Measurements from ENCODE around the gene SEPTIN10.
"Not testable (repeated sequence)": the region's sequence is repeated elsewhere in the genome, so short reads cannot be mapped to it uniquely, and the experiment has no call there.

Gene SEPTIN10

GRCh38 chr2:109613922-109614714 is at the start of gene SEPTIN10, which contains the start of gene SOWAHC:
SEPTIN10 (minus strand) TSS chr2:109613966; CDS start chr2:109613827, 139 bp downstream.
SOWAHC (plus strand) TSS chr2:109614364; CDS start chr2:109614490, 126 bp downstream.
- peak; percentile 12 to 31 for DNase-seq

GRCh38 chr2:109662889-109663288 is 49.1 kb upstream of the SEPTIN10 start:
- DNase-seq: no peak

GRCh38 chr2:109660046-109660860 is 46.5 kb upstream of the SEPTIN10 start:
- DNase-seq: no peak

DNA sequence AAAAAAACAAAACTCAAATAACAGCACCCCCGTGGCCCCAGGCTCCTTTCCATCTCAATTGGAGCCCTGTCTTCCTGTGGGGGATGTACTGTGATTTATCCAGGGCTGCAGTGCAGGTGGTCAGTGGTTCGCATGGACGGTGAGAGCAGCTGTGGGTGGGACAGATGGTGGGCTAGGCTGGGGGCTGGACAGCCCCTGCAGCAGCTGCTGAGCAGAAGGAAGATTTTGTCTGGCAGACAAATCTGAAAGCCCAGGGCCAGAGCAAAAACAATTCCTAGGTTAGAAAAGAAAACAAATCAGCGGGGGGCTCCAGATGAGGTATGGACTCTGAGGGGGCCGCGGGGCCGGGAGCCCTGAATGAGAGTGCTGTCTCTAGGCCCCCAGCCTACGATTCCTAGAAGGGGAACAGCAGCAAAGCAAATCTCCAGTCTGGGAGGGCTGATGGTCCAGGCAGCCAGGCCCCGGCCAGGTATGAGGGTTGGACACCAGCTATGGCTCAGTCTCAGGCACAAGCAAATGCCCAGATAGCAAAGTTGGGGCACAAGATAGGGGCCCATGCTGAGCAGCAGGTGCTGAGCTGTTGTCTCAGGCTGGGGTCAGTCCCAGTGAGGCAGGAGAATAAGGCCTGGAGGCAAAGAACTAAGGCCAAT is 45.8 kb upstream of the SEPTIN10 start:
- no peak for DNase-seq

- DNase-seq: no peak
These were observed 41.5 kb upstream of the SEPTIN10 start for GRCh38 chr2:109655287-109655686.

DNA sequence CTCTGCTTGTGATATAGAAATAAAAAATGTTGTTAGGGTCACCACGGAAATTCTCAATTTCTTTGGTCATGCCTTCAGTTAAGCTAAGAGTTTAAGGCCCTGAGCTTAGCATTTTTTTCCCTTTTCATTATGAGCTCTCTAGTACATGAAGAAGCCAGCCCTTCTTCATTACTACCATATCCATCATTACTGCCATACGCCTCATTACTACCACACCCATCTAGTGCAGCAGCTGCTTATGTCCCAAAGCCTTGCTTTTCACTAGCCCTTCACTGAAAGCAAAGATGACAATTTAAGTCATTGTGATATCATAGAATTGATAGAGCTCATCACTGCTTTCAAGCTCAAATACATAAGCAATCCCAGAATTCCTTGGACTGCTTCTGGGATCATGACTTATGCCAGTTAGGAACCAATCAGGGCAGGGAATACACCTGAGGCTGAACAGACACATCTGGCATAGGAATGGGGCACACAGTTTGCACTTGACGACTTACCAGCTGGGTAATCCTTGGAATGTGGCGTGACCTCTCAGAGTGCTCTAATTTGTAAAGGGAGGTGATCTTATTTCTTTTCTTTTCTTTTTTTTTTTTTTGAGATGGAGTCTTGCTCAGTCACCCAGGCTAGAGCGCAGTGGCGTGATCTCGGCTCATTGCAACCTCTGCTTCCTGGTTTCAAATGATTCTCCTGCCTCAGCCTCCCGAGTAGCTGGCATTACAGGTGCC is 40.7 kb upstream of the SEPTIN10 start:
- DNase-seq: no peak

GRCh38 chr2:109649736-109650695 is 36.2 kb upstream of the SEPTIN10 start:
- no peak for DNase-seq

DNA sequence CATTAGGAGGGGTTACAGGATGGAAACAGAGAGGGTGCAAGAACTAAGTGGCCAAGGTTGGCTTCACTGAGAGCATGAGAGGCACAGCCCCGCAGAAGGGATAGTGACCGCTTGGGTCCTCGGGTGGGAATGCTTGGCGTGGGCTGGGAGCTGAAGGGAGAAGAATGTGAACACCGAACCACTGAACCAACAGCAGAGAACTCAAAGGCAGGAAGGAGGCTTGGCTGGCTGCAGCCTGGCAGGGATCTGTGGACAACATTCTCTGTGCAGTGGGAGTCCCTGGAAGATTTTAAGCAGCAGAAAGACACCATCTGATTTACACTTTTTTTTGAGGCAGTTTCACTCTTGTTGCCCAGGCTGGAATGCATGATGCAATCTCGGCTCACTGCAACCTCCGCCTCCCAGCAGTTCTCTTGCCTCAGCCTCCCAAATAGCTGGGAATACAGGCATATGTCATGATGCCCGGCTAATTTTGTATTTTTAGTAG is 34.3 kb upstream of the SEPTIN10 start:
- DNase-seq: no peak

DNA sequence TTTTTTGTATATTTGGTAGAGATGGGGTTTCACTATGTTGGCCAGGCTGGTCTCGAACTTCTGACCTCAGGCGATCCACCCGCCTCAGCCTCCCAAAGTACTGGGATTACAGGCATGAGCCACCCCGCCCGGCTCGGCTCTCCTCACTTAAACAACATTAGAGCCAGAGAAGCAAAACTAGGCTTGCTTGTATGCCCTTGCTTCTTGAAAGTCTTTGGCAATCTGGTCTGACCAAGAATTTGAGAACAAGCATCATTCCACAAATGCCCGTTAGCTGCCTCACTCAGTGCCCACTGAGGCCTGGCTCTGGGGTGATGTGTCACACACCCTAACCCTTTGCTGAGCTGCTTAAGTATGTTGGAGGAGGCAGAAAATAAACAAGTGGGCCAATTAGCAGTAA is 33.9 kb upstream of the SEPTIN10 start:
- no peak for DNase-seq

DNA sequence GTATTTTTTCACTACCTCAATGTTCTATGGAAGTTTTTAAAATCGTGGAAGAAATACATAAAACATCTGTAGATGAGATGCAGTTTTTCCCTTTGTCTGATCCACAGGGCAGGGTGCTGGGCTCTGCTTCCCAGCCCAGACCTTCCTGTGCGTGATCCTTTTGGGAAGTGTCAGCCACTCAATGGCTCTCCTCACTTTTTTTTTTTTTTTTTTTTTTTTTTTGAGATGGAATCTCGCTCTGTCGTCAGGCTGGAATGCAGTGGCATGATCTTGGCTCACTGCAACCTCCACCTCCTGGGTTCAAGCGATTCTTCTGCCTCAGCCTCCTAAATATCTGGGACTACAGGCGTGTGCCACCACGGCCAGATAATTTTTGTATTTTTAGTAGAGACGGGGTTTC is 33.2 kb upstream of the SEPTIN10 start:
- DNase-seq: no peak

DNA sequence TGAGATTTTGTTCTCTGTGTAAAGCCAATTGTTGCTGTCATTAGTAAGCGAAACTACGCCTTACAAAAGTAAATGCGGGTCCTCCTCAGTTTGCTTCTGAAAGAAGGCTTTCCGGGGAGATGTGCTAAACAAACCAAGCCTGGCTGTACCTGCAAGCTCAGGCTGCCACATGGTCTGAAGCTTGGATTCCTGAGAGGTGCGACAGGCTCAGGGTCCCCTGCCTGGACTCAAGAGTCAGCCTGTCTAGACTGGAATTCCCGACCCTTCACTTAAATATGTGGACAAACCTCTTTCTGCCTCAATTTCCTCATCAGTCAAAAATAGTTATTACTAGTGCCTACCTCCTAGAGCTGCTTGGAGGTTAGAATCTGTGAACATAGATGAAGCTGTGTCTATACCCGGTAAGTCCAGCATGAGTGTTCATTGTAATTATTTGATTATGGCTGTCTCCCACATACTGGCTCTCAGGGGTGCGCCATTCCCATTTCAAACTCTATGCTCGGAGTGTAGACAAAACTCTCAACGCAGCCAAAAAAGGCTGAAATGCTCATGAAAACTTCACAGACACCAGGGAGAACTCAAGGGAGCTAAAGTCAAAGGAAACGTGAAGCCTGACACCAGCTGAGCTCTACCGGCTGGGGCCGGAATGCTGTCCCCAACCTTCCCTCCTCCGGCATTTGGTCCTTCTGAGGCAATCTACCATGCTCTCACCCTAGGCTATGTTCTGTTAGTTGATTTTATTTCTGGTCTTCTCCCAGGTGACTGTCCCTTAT is 31.8 kb upstream of the SEPTIN10 start:
- DNase-seq: no peak

- peak in 1 of 2 experiments; percentile 38 for DNase-seq
These were observed 31.0 kb upstream of the SEPTIN10 start for GRCh38 chr2:109644571-109645275.

- DNase-seq: not testable (repeated sequence)
These were observed 26.2 kb upstream of the SEPTIN10 start for GRCh38 chr2:109640000-109640399.

DNA sequence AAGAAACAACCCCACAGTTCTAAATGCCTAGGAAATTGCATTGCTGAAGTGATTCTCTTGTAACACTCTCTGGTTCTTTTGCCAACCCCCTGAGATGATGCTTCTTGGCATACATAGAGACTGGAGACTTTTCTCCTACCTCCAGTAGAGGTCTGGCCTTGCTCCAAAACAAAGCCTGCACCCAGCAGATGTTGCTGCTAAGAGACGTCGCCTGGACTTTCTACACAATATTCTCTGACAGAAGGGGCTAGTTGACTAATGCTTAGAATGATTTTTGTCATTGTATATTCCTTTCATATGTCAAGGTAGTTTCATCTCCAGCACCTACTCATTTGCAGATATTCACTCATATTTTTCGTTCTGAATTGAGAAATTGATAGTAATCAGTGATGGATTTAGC is 25.0 kb upstream of the SEPTIN10 start:
- no peak for DNase-seq

GRCh38 chr2:109637749-109638570 is 24.2 kb upstream of the SEPTIN10 start:
- peak in 1 of 2 experiments; percentile 2 for DNase-seq

DNA sequence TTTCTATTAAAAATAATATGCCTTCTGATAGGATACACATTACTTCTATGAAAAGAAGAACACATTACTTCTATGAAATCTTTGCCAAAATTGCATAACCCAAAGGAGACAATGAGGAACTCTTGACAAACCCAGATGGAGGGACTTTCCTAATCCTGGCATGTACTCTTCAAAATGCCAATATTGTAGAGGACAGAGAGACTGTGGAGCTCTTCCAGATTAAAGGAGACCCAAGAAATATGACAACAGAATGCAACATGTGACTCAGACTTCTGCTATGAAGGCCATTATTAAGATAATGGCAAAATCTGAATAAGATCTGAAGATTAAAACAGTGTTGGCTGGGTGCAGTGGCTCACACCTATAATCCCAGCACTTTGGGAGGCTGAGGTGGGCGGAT is 22.6 kb upstream of the SEPTIN10 start:
- DNase-seq: no peak

- DNase-seq: no peak
These were observed 21.9 kb upstream of the SEPTIN10 start for GRCh38 chr2:109635426-109636304.

Measured in Kasumi-1 (cell line).